Choroid plexus epithelial cell (primary cell): ENCODE data around the gene ESR2.

Experiments
- DNase-seq: peaks from one replicate; pipeline ENCODE4 v3.0.0-alpha.2; 2010; ENCODE audit warnings: low read depth
- H3K4me3 ChIP-seq: 2 replicates; pipeline ENCODE4 v1.5.1; 2011; ENCODE audit warnings: low read depth, mild to moderate bottlenecking, control low read depth, low read length, moderate library complexity
- TF ChIP-seq, protein P1 (sequence below): conservative IDR thresholded peaks from 2 replicates; pipeline ENCODE4 v1.5.1; 2011; ENCODE audit warnings: low read depth, mild to moderate bottlenecking, control low read depth, inconsistent platforms, low read length, moderate library complexity

The ESR2 gene

DNA sequence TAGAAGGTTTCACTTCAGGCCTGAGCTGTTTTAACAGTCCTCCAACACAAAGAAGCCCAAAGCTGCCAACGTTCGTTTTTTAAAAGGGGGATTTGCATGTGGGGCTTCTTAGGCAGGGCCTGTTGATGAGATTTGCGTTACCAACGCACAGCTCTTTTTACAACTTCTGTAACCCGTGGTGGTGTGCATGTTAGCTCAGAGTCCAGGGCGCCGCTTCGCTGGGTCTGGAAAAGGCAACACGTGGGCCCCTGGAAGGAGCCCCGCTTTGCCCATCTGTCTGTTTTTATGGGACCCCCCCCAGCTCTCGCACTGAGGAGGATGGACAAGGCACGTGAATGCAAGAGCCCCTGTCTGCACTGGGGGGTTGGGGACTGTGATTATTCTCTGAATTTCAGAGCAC, 84.0 kb downstream of the ESR2 start:
- no peak for DNase-seq
- no peak overlapping the region for H3K4me3 ChIP-seq
- TF ChIP-seq, protein P1, sequence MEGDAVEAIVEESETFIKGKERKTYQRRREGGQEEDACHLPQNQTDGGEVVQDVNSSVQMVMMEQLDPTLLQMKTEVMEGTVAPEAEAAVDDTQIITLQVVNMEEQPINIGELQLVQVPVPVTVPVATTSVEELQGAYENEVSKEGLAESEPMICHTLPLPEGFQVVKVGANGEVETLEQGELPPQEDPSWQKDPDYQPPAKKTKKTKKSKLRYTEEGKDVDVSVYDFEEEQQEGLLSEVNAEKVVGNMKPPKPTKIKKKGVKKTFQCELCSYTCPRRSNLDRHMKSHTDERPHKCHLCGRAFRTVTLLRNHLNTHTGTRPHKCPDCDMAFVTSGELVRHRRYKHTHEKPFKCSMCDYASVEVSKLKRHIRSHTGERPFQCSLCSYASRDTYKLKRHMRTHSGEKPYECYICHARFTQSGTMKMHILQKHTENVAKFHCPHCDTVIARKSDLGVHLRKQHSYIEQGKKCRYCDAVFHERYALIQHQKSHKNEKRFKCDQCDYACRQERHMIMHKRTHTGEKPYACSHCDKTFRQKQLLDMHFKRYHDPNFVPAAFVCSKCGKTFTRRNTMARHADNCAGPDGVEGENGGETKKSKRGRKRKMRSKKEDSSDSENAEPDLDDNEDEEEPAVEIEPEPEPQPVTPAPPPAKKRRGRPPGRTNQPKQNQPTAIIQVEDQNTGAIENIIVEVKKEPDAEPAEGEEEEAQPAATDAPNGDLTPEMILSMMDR, result no peak

GRCh38 chr14:64209444-64210131, 84.6 kb downstream of the ESR2 start:
- DNase-seq, result peak; percentile 49
- TF ChIP-seq, protein P1, result no peak
- no peak overlapping the region for H3K4me3 ChIP-seq

- no peak overlapping the region for H3K4me3 ChIP-seq
- TF ChIP-seq, protein P1, result no peak
- DNase-seq, result no peak
Measured at GRCh38 chr14:64208981-64209380, 85.2 kb downstream of the ESR2 start.

DNA sequence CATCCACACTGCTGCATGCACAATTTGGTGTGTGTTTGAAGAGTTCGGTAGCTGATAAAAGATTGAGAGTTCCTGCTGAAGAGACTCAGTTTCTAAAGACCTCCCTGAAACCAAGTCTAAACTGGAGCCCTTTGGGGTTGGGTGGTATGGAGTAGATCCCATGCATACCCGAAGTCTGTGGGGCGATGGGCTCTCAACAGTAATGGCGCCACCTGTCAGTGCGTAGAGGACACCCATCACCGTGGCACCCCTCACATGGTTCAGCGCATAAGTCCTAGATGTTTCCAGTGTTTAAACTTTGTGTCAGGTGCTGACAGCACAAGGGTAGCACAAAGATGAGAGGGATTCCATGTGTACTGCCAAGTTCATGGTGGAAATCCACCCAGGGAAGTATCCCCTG, 85.9 kb downstream of the ESR2 start:
- TF ChIP-seq, protein P1, result no peak
- DNase-seq, result no peak
- H3K4me3 ChIP-seq, result no peak overlapping the region

DNA sequence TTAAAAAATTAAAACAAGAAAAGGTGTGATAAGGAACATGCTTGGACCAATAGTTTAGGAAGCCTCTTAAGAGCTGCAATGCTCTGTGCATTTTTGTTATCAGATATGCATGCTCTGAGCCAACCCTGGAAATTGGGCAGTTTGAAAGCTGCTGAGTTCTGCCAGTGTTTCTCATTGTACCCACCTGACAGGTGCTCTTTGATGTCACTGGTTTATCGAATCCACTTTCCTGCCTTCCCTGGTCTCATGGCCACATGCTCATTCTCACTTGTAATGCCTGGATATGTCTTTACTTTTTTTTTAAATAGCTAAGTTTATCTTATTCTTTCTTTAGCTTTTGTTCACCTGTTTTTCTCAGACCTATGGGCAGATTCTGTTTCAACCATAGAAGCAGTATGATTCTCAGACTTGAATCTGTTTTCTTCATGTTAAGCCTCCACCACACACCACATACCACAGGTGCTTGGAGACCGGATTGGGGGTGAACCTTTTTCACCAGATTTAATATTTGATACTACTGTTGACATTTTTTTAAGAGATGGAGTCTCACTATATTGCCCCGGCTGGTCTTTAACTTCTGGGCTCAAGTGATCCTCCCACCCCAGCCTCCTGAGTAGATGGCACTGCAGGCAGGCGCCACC, 90.7 kb downstream of the ESR2 start:
- TF ChIP-seq, protein P1, result no peak
- DNase-seq, result no peak
- H3K4me3 ChIP-seq, result no peak overlapping the region

DNA sequence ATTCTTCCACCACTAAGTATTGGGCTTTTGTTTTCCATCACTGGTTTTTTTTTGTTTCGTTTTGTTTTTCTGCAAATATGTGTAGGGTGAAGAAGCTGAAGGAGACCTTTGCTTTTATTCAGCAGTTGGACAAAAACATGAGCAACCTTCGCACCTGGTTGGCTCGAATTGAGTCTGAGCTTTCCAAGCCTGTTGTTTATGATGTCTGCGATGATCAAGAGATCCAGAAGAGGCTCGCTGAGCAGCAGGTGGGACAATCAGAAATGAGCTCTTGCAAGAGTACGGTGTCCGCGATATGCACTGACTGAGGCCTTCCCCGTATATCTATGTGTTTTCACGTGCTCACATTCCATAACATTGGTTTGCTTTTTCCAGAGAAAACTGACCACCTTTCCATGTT, 91.5 kb downstream of the ESR2 start:
- H3K4me3 ChIP-seq, result no peak overlapping the region
- no peak for DNase-seq
- TF ChIP-seq, protein P1, result no peak
